Forelimb muscle (tissue), 1 donor: ENCODE results near the gene MDGA2. TPM values are rescaled to one million over a fixed set of nuclear protein-coding genes. Genes with fewer than 3 reads are reported as not detected.
"Not testable (repeated sequence)": the region's sequence is repeated elsewhere in the genome, so short reads cannot be mapped to it uniquely, and the experiment has no call there.

ENCODE experiments used
- DNase-seq: peaks from one replicate; pipeline ENCODE4 v3.0.0-alpha.2; 2013; ENCODE audit warnings: low read depth
- polyA plus RNA-seq: library from polyadenylated mRNA; unstranded; fragments of 120-200 nt; gene quantifications from one replicate; pipeline ENCODE4 v1.2.1, GENCODE V29; 2013; ENCODE audit not compliant: insufficient read length

Gene MDGA2
- polyA plus RNA-seq, 1 donor = 0.11 TPM

GRCh38 chr14:47624126-47624525 is 51.3 kb downstream of the MDGA2 start:
- DNase-seq = not testable (repeated sequence)

GRCh38 chr14:47619392-47619791 is 56.0 kb downstream of the MDGA2 start:
- DNase-seq = no peak

- no peak for DNase-seq
These were observed 68.8 kb downstream of the MDGA2 start for GRCh38 chr14:47606566-47606965.

GRCh38 chr14:47596860-47597259 is 78.5 kb downstream of the MDGA2 start:
- no peak for DNase-seq

GRCh38 chr14:47596232-47596631 is 79.2 kb downstream of the MDGA2 start:
- DNase-seq = no peak

GRCh38 chr14:47595552-47595951 is 79.9 kb downstream of the MDGA2 start:
- DNase-seq = no peak

GRCh38 chr14:47590767-47591495 is 84.5 kb downstream of the MDGA2 start:
- no peak for DNase-seq

GRCh38 chr14:47585447-47585846 is 90.0 kb downstream of the MDGA2 start:
- no peak for DNase-seq

- DNase-seq = no peak
These were observed 108.1 kb downstream of the MDGA2 start for GRCh38 chr14:47567273-47567672.

- no peak for DNase-seq
These were observed 117.5 kb downstream of the MDGA2 start for GRCh38 chr14:47557894-47558293.

GRCh38 chr14:47555333-47555732 is 120.1 kb downstream of the MDGA2 start:
- no peak for DNase-seq

GRCh38 chr14:47549886-47550285 is 125.5 kb downstream of the MDGA2 start:
- no peak for DNase-seq

GRCh38 chr14:47543459-47543858 is 131.9 kb downstream of the MDGA2 start:
- no peak for DNase-seq

- DNase-seq = no peak
These were observed 133.7 kb downstream of the MDGA2 start for GRCh38 chr14:47541662-47542061.

- peak; percentile 4 for DNase-seq
These were observed 136.4 kb downstream of the MDGA2 start for GRCh38 chr14:47539031-47539461.

GRCh38 chr14:47536341-47536740 is 139.1 kb downstream of the MDGA2 start:
- DNase-seq = no peak

GRCh38 chr14:47526591-47527244 is 148.7 kb downstream of the MDGA2 start:
- no peak for DNase-seq

- no peak for DNase-seq
These were observed 150.9 kb downstream of the MDGA2 start for GRCh38 chr14:47524524-47524923.

- DNase-seq = no peak
These were observed 155.0 kb downstream of the MDGA2 start for GRCh38 chr14:47520382-47520781.

- no peak for DNase-seq
These were observed 163.6 kb downstream of the MDGA2 start for GRCh38 chr14:47511829-47512228.

GRCh38 chr14:47509957-47510356 is 165.4 kb downstream of the MDGA2 start:
- no peak for DNase-seq

GRCh38 chr14:47507861-47508260 is 167.5 kb downstream of the MDGA2 start:
- DNase-seq = peak; percentile 1

GRCh38 chr14:47500369-47500768 is 175.0 kb downstream of the MDGA2 start:
- no peak for DNase-seq
